ENCODE results near the gene ARMC12. TPM values are rescaled to one million over a fixed set of nuclear protein-coding genes. Genes with fewer than 3 reads are reported as not detected.

ARMC12 gene
- total and polyA plus RNA-seq, 4 donors = 0.20 to 1.1 (median 0.76) TPM

GRCh38 chr6:35788423-35788982 is 51.7 kb downstream of the ARMC12 start:
- DNase-seq (no peak), ATAC-seq (ENCODE audit: insufficient read depth, low FRiP score) (no peak)
- Histone ChIP-seq H3K27me3 (ENCODE audit: control insufficient read depth in 3 of 3, insufficient read depth in 3 of 3, low read length in 2 of 3) (peaks cover 0 to 15% (median 14%) of the 10 kb centered on the region in 3 donors), H3K4me3 (no peak overlapping the region), H3K27ac (ENCODE audit: low read depth in 1 of 2, low read length in 1 of 2) (no peak overlapping the region), H3K9ac (ENCODE audit: insufficient read depth in 1 of 2, low read length in 2 of 2) (no peak overlapping the region), H3K36me3 (ENCODE audit: control insufficient read depth in 4 of 4, insufficient read depth in 4 of 4, low read length in 4 of 4) (no peaks in the 10 kb centered on the region), H3K4me1 (ENCODE audit: control insufficient read depth in 5 of 5, insufficient read depth in 5 of 5, low read length in 5 of 5) (no peaks in the 10 kb centered on the region), H3K9me3 (ENCODE audit: control insufficient read depth in 4 of 4, insufficient read depth in 3 of 4, low read length in 3 of 4) (peaks cover 0 to 3% (median 0%) of the 10 kb centered on the region in 4 donors)
- 64 to 70% methylated on average over 4 of the region's 4 CpGs for WGBS, 2 donors
- no peak for TF ChIP-seq CTCF (IDR thresholded peaks at IDR 0.05; ENCODE audit: control extremely low read depth, extremely low read depth)

GRCh38 chr6:35790683-35791082 is 53.9 kb downstream of the ARMC12 start:
- no peak for TF ChIP-seq CTCF (IDR thresholded peaks at IDR 0.05; ENCODE audit: control extremely low read depth, extremely low read depth)
- H3K4me1 ChIP-seq (ENCODE audit: control insufficient read depth in 5 of 5, insufficient read depth in 5 of 5, low read length in 5 of 5) = no peaks in the 10 kb centered on the region
- H3K36me3 ChIP-seq (ENCODE audit: control insufficient read depth in 4 of 4, insufficient read depth in 4 of 4, low read length in 4 of 4) = no peaks in the 10 kb centered on the region
- H3K27me3 ChIP-seq (ENCODE audit: control insufficient read depth in 3 of 3, insufficient read depth in 3 of 3, low read length in 2 of 3) = peaks cover 0 to 15% (median 14%) of the 10 kb centered on the region in 3 donors
- DNase-seq (no peak), ATAC-seq (ENCODE audit: insufficient read depth, low FRiP score) (no peak)
- no peak overlapping the region for H3K9ac ChIP-seq (ENCODE audit: insufficient read depth in 1 of 2, low read length in 2 of 2)
- no peak overlapping the region for H3K4me3 ChIP-seq
- no peak overlapping the region for H3K27ac ChIP-seq (ENCODE audit: low read depth in 1 of 2, low read length in 1 of 2)
- WGBS, 2 donors = 80 to 90% methylated on average over 5 of the region's 5 CpGs
- peaks cover 0 to 2% (median 0%) of the 10 kb centered on the region in 4 donors for H3K9me3 ChIP-seq (ENCODE audit: control insufficient read depth in 4 of 4, insufficient read depth in 3 of 4, low read length in 3 of 4)

GRCh38 chr6:35794536-35795452 is 58.0 kb downstream of the ARMC12 start:
- Histone ChIP-seq H3K9me3 (ENCODE audit: control insufficient read depth in 4 of 4, insufficient read depth in 3 of 4, low read length in 3 of 4) (no peaks in the 10 kb centered on the region), H3K4me1 (ENCODE audit: control insufficient read depth in 5 of 5, insufficient read depth in 5 of 5, low read length in 5 of 5) (no peaks in the 10 kb centered on the region), H3K4me3 (no peak overlapping the region), H3K27ac (ENCODE audit: low read depth in 1 of 2, low read length in 1 of 2) (no peak overlapping the region), H3K36me3 (ENCODE audit: control insufficient read depth in 4 of 4, insufficient read depth in 4 of 4, low read length in 4 of 4) (no peaks in the 10 kb centered on the region), H3K27me3 (ENCODE audit: control insufficient read depth in 3 of 3, insufficient read depth in 3 of 3, low read length in 2 of 3) (no peaks in the 10 kb centered on the region), H3K9ac (ENCODE audit: insufficient read depth in 1 of 2, low read length in 2 of 2) (no peak overlapping the region)
- 93 to 94% methylated on average over 17 of the region's 17 CpGs for WGBS, 2 donors
- ATAC-seq (ENCODE audit: insufficient read depth, low FRiP score) (no peak), DNase-seq (no peak)
- no peak for TF ChIP-seq CTCF (IDR thresholded peaks at IDR 0.05; ENCODE audit: control extremely low read depth, extremely low read depth)
